ENCODE data around the gene TSEN54.

Gene TSEN54

GRCh38 chr17:75570034-75570676 is 53.8 kb downstream of the TSEN54 start:
- DNase-seq, result no peak

- DNase-seq, result no peak
These were observed 54.4 kb downstream of the TSEN54 start for GRCh38 chr17:75570772-75571171.

DNA sequence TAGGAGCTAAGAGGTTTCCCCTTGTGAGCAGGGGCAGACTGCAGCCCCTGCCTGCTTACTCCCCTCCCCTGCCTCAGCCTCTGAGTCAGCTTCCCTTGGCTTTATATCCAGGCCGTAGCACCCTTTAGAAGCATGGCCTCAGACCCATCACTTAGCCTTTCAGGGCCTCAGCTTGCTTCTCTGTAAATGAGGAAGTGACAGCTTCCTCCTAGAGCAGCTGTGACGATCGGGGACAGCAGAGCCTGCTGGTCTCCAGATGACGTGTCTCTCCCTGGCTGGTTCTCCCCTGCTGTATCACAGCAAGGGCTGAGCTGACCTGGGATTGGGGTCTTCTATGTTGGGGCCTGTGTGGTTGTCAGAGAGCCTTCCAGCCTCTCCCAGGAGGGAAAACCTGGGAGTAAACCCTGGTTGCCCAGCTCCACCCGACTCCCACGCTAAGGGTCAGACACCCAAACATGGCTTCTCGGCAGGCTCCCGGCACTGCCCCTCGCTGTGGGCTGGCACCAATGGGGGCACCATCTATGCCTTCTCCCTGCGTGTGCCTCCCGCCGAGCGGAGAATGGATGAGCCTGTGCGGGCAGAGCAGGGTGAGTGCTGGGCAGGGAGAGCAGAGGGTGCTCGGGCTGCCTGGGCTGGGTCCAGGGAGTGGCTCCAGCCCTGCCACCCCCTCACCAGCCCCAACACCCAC is 55.0 kb downstream of the TSEN54 start:
- peak; percentile 24 to 35 for DNase-seq

- no peak for DNase-seq
These were observed 55.5 kb downstream of the TSEN54 start for GRCh38 chr17:75571885-75572215.

- DNase-seq, result no peak
These were observed 56.6 kb downstream of the TSEN54 start for GRCh38 chr17:75572713-75573539.

DNA sequence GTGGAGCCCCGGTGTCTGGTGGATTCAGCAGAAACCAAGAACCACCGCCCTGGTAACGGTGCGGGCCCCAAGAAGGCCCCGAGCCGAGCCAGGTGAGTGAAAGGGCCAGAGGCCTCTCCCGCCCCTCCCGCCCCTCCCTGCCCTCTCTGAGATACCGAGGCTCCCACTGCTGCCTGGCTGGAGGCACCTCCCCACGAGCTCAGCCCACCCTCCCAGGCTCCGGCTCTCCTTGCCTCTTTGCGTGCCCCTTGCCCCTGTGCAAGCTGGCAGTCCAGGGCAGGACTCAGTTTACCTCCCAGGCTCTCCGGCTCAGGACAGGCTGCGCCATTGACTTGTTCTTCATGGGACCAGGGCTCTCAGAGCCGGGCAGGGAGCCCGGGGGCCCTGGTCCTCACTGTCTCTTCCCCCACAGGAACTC is 57.2 kb downstream of the TSEN54 start:
- DNase-seq, result no peak

DNA sequence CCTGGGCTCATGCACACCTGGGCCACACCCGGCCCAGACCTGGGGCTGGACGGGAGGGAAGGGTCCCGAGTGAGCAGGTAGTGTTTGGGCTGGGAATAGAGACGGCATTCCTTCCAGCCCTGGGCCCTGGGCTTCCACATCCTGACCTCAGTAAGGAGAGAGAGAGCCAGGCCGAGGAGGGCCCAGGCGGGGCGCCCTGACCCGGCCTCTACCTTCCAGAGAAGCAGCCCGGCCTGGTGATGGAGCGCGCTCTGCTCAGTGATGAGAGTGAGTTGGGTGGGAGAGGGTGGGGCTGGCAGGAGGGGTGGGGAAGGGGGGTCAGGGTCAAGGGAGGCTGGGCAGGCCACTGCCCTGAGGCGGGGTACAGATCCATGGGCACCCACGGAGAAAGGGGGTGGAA is 57.7 kb downstream of the TSEN54 start:
- DNase-seq, result no peak

All from activated T-cell treated with anti-CD3 and anti-CD28 coated beads, Interleukin-2, amount 50 U/mL, for 48 hours (primary cell).